Jurkat, Clone E6-1 (cell line): ENCODE measurements around the gene CRISPLD2.
"Not testable (repeated sequence)": the region's sequence is repeated elsewhere in the genome, so short reads cannot be mapped to it uniquely, and the experiment has no call there.

Experiments used
- DNase-seq: peaks from one replicate; pipeline ENCODE4 v3.0.0-alpha.2; 2011; ENCODE audit warnings: low read depth, low spot score
- H3K4me3 ChIP-seq: 2 replicates; pipeline ENCODE4 v1.5.1; 2011; ENCODE audit warnings: mild to moderate bottlenecking, low read length, control low read depth, moderate library complexity

CRISPLD2 gene

GRCh38 chr16:84818989-84819643, 669 bp upstream of the CRISPLD2 start:
- no peak overlapping the region for H3K4me3 ChIP-seq
- DNase-seq, result no peak

GRCh38 chr16:84820305-84820684, 510 bp downstream of the CRISPLD2 start:
- no peak for DNase-seq

GRCh38 chr16:84820771-84821170, 986 bp downstream of the CRISPLD2 start:
- DNase-seq, result no peak
- no peak overlapping the region for H3K4me3 ChIP-seq

More at GRCh38 chr16:84820305-84820684, 510 bp downstream of the CRISPLD2 start:
- H3K4me3 ChIP-seq, result no peak overlapping the region; the same call in 1 of the 2 replicates

GRCh38 chr16:84821179-84821578, 1.4 kb downstream of the CRISPLD2 start:
- no peak for DNase-seq
- no peak overlapping the region for H3K4me3 ChIP-seq

GRCh38 chr16:84821728-84822689, 2.2 kb downstream of the CRISPLD2 start:
- DNase-seq, result no peak

GRCh38 chr16:84822990-84823389, 3.2 kb downstream of the CRISPLD2 start:
- H3K4me3 ChIP-seq, result no peak overlapping the region
- no peak for DNase-seq

More at GRCh38 chr16:84821728-84822689, 2.2 kb downstream of the CRISPLD2 start:
- no peak overlapping the region for H3K4me3 ChIP-seq

- DNase-seq, result no peak
- H3K4me3 ChIP-seq, result no peak overlapping the region
Observed at GRCh38 chr16:84823484-84823883, 3.7 kb downstream of the CRISPLD2 start.

- no peak for DNase-seq
- H3K4me3 ChIP-seq, result no peak overlapping the region
Observed at GRCh38 chr16:84823926-84824325, 4.1 kb downstream of the CRISPLD2 start.

- H3K4me3 ChIP-seq, result no peak overlapping the region
- no peak for DNase-seq
Observed at GRCh38 chr16:84825896-84826557, 6.2 kb downstream of the CRISPLD2 start.

GRCh38 chr16:84826558-84826941, 6.8 kb downstream of the CRISPLD2 start:
- no peak overlapping the region for H3K4me3 ChIP-seq
- DNase-seq, result no peak

- H3K4me3 ChIP-seq, result no peak overlapping the region
- no peak for DNase-seq
Observed at GRCh38 chr16:84827131-84827574, 7.4 kb downstream of the CRISPLD2 start.

GRCh38 chr16:84827897-84828296, 8.1 kb downstream of the CRISPLD2 start:
- DNase-seq, result no peak
- no peak overlapping the region for H3K4me3 ChIP-seq

GRCh38 chr16:84828322-84828721, 8.5 kb downstream of the CRISPLD2 start:
- no peak overlapping the region for H3K4me3 ChIP-seq
- no peak for DNase-seq

GRCh38 chr16:84829168-84829965, 9.6 kb downstream of the CRISPLD2 start:
- H3K4me3 ChIP-seq, result no peak overlapping the region
- no peak for DNase-seq

GRCh38 chr16:84830765-84831384, 11.1 kb downstream of the CRISPLD2 start:
- no peak for DNase-seq
- H3K4me3 ChIP-seq, result no peak overlapping the region

GRCh38 chr16:84831728-84832127, 11.9 kb downstream of the CRISPLD2 start:
- H3K4me3 ChIP-seq, DNase-seq: not testable (repeated sequence)

- H3K4me3 ChIP-seq, result no peak overlapping the region
- DNase-seq, result no peak
Observed at GRCh38 chr16:84832488-84833143, 12.8 kb downstream of the CRISPLD2 start.

GRCh38 chr16:84833144-84833500, 13.3 kb downstream of the CRISPLD2 start:
- no peak for DNase-seq
- H3K4me3 ChIP-seq, result no peak overlapping the region
